ENCODE results near the gene PBOV1.

Gene PBOV1

GRCh38 chr6:138218449-138218848 lies at the start of gene PBOV1:
PBOV1 (minus strand) TSS chr6:138218491; CDS start chr6:138218395, 96 bp downstream.
- no peak for DNase-seq

GRCh38 chr6:138266095-138266494 lies 47.8 kb upstream of the PBOV1 start:
- DNase-seq: no peak

- DNase-seq: no peak
These were observed 46.1 kb upstream of the PBOV1 start for GRCh38 chr6:138264372-138264880.

- no peak for DNase-seq
These were observed 45.7 kb upstream of the PBOV1 start for GRCh38 chr6:138263963-138264362.

GRCh38 chr6:138261116-138261780 lies 43.0 kb upstream of the PBOV1 start:
- no peak for DNase-seq

GRCh38 chr6:138258991-138259390 lies 40.7 kb upstream of the PBOV1 start:
- DNase-seq: no peak

GRCh38 chr6:138258197-138258596 lies 39.9 kb upstream of the PBOV1 start:
- DNase-seq: no peak

GRCh38 chr6:138257638-138258040 lies 39.3 kb upstream of the PBOV1 start:
- no peak for DNase-seq

GRCh38 chr6:138255443-138255842 lies 37.2 kb upstream of the PBOV1 start:
- no peak for DNase-seq

GRCh38 chr6:138253731-138254130 lies 35.4 kb upstream of the PBOV1 start:
- no peak for DNase-seq

GRCh38 chr6:138250513-138251247 lies 32.4 kb upstream of the PBOV1 start:
- DNase-seq: no peak

- no peak for DNase-seq
These were observed 31.8 kb upstream of the PBOV1 start for GRCh38 chr6:138250053-138250452.

GRCh38 chr6:138248878-138249277 lies 30.6 kb upstream of the PBOV1 start:
- DNase-seq: no peak

- no peak for DNase-seq
These were observed 29.7 kb upstream of the PBOV1 start for GRCh38 chr6:138248011-138248410.

- DNase-seq: no peak
These were observed 28.6 kb upstream of the PBOV1 start for GRCh38 chr6:138246650-138247440.

GRCh38 chr6:138245751-138246150 lies 27.5 kb upstream of the PBOV1 start:
- no peak for DNase-seq

GRCh38 chr6:138242987-138243592 lies 24.8 kb upstream of the PBOV1 start:
- no peak for DNase-seq

- no peak for DNase-seq
These were observed 23.6 kb upstream of the PBOV1 start for GRCh38 chr6:138241934-138242333.

GRCh38 chr6:138241381-138241780 lies 23.1 kb upstream of the PBOV1 start:
- no peak for DNase-seq

- no peak for DNase-seq
These were observed 22.4 kb upstream of the PBOV1 start for GRCh38 chr6:138240476-138241245.

GRCh38 chr6:138239774-138240173 lies 21.5 kb upstream of the PBOV1 start:
- no peak for DNase-seq

GRCh38 chr6:138238368-138238767 lies 20.1 kb upstream of the PBOV1 start:
- no peak for DNase-seq
